ENCODE measurements around the gene CADM3. TPM values are rescaled to one million over a fixed set of nuclear protein-coding genes. Genes with fewer than 3 reads are reported as not detected.

CADM3 gene
- total and polyA plus RNA-seq, 9 of the 15 experiments (the other 6 are each of a cell fraction or from before 2014, with no cell fraction given), result 0.04 TPM; not detected in 8

DNA sequence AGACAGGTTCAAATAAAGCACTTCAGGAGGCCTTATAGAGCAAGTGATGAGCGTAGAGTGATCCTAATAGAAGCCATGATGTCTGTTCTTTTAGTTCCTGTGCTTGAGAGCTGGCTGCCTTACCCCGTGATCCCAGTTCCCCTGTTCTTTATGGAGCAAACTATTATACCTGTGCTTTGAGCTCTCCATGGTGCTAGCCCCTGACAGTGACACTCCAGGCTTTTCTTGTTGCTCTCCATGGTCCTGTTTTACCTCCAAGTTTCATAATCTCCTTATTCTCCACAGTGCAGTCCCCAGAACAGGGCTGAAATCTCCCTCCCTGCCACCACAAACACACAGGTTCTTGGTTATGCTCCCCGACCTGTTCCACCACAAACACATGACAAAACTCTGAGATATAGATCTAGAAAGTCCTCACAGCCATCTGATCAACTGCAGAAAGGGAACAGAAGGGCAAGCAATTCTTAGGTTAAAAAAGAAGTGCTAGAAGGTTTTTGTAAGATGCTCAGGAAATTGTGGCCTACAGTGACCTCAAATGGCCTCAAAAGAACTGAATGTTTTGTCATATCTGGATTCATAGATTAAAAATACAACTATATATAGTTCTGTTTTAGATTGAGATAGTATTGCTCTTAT is 6.0 kb downstream of the CADM3 start (continued):
- TF ChIP-seq, protein P1, sequence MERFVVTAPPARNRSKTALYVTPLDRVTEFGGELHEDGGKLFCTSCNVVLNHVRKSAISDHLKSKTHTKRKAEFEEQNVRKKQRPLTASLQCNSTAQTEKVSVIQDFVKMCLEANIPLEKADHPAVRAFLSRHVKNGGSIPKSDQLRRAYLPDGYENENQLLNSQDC (CRISPR knock-in tag; IDR thresholded peaks at IDR 0.05), result no peak
- TF ChIP-seq BCL6 (CRISPR knock-in tag; IDR thresholded peaks at IDR 0.05) (peak; percentile 83), CBFB (CRISPR knock-in tag; IDR thresholded peaks at IDR 0.05) (no peak), ZNF79 (CRISPR knock-in tag; IDR thresholded peaks at IDR 0.05; ENCODE audit: low read depth) (no peak), ETS2 (tag; IDR thresholded peaks at IDR 0.05; ENCODE audit: borderline replicate concordance, poor library complexity, severe bottlenecking) (no peak), ZBTB17 (CRISPR knock-in tag; IDR thresholded peaks at IDR 0.05) (0 out of 2 replicates have a peak, but pooled peaks have one; percentile 36), DDX20 (tag; IDR thresholded peaks at IDR 0.05; ENCODE audit: low read depth) (peak; percentile 67; the same call in 1 of the 2 replicates), RB1 (IDR thresholded peaks at IDR 0.05; ENCODE audit: low read depth) (no peak), ETV6 (IDR thresholded peaks at IDR 0.05; ENCODE audit: borderline replicate concordance in 1 of 2, low read depth in 2 of 2, low read length in 1 of 2) (no peak), ETV6 (CRISPR knock-in tag; IDR thresholded peaks at IDR 0.05; ENCODE audit: borderline replicate concordance) (peak; percentile 60; the same call in 1 of the 2 replicates), RBM17 (IDR thresholded peaks at IDR 0.05; ENCODE audit: borderline replicate concordance, low read depth, low read length) (no peak), KDM4B (IDR thresholded peaks at IDR 0.05; ENCODE audit: borderline replicate concordance in 2 of 2, low read depth in 1 of 2) (no peak), DPF2 (IDR thresholded peaks at IDR 0.05) (no peak), ZBTB7A (IDR thresholded peaks at IDR 0.05; ENCODE audit: borderline replicate concordance, control insufficient read depth, low read depth, low read length) (no peak), ZFP30 (CRISPR knock-in tag; IDR thresholded peaks at IDR 0.05; ENCODE audit: borderline replicate concordance) (no peak)
- TF ChIP-seq, protein P2, sequence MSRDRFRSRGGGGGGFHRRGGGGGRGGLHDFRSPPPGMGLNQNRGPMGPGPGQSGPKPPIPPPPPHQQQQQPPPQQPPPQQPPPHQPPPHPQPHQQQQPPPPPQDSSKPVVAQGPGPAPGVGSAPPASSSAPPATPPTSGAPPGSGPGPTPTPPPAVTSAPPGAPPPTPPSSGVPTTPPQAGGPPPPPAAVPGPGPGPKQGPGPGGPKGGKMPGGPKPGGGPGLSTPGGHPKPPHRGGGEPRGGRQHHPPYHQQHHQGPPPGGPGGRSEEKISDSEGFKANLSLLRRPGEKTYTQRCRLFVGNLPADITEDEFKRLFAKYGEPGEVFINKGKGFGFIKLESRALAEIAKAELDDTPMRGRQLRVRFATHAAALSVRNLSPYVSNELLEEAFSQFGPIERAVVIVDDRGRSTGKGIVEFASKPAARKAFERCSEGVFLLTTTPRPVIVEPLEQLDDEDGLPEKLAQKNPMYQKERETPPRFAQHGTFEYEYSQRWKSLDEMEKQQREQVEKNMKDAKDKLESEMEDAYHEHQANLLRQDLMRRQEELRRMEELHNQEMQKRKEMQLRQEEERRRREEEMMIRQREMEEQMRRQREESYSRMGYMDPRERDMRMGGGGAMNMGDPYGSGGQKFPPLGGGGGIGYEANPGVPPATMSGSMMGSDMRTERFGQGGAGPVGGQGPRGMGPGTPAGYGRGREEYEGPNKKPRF (IDR thresholded peaks at IDR 0.05; ENCODE audit: low read depth, low read length), result no peak
- TF ChIP-seq, protein P3, sequence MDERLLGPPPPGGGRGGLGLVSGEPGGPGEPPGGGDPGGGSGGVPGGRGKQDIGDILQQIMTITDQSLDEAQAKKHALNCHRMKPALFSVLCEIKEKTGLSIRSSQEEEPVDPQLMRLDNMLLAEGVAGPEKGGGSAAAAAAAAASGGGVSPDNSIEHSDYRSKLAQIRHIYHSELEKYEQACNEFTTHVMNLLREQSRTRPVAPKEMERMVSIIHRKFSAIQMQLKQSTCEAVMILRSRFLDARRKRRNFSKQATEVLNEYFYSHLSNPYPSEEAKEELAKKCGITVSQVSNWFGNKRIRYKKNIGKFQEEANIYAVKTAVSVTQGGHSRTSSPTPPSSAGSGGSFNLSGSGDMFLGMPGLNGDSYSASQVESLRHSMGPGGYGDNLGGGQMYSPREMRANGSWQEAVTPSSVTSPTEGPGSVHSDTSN (CRISPR knock-in tag; IDR thresholded peaks at IDR 0.05; ENCODE audit: low read depth), result peak; percentile 75
- TF ChIP-seq, protein P3 (tag; conservative IDR thresholded peaks at IDR 0.05; ENCODE audit: low read depth), result peak; percentile 32; the same call in 1 of the 2 replicates
- TF ChIP-seq, protein P4, sequence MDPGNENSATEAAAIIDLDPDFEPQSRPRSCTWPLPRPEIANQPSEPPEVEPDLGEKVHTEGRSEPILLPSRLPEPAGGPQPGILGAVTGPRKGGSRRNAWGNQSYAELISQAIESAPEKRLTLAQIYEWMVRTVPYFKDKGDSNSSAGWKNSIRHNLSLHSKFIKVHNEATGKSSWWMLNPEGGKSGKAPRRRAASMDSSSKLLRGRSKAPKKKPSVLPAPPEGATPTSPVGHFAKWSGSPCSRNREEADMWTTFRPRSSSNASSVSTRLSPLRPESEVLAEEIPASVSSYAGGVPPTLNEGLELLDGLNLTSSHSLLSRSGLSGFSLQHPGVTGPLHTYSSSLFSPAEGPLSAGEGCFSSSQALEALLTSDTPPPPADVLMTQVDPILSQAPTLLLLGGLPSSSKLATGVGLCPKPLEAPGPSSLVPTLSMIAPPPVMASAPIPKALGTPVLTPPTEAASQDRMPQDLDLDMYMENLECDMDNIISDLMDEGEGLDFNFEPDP (CRISPR knock-in tag; IDR thresholded peaks at IDR 0.05), result no peak
- TF ChIP-seq, protein P5, sequence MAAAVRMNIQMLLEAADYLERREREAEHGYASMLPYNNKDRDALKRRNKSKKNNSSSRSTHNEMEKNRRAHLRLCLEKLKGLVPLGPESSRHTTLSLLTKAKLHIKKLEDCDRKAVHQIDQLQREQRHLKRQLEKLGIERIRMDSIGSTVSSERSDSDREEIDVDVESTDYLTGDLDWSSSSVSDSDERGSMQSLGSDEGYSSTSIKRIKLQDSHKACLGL (CRISPR knock-in tag; IDR thresholded peaks at IDR 0.05; ENCODE audit: borderline replicate concordance, poor library complexity, severe bottlenecking), result no peak
